AG04449 (cell line): ENCODE results near the gene LACC1.
A peak's percentile ranks its signal among the peaks of the same experiment; 100 is the strongest.

Source experiments
- CTCF ChIA-PET: fragments of 350-600 bp; formaldehyde crosslinking; extraction: SDS; loops from one replicate; lab custom pipeline; 2021; ENCODE audit warnings: antibody characterized with exemption; lab: Yijun Ruan, JAX
- POLR2A ChIA-PET: fragments of 400-600, 350-600 bp; formaldehyde crosslinking; extraction: SDS; loops from one replicate; lab custom pipeline; 2020; ENCODE audit warnings: antibody characterized with exemption, inconsistent platforms; lab: Yijun Ruan, JAX
- DNase-seq: peaks from one replicate; pipeline ENCODE4 v3.0.0-alpha.2; 2010; ENCODE audit warnings: low read depth, low spot score
- H3K4me3 ChIP-seq: 2 replicates; pipeline ENCODE4 v1.5.1; 2011; ENCODE audit warnings: low read depth, mild to moderate bottlenecking, control low read depth, low read length
- CTCF ChIP-seq: IDR thresholded peaks from one replicate; pipeline ENCODE4 v1.5.1; 2011; ENCODE audit warnings: mild to moderate bottlenecking, moderate library complexity, low read length, control low read depth, inconsistent platforms; ENCODE audit not compliant: insufficient read depth; ENCODE audit errors: missing control alignments

Gene LACC1

GRCh38 chr13:43879755-43880181 is at the start of gene LACC1:
TSS of gene LACC1 (plus strand) at chr13:43879904. CDS start at chr13:43880986, 1,082 bp downstream.
- no peak for DNase-seq
- H3K4me3 ChIP-seq: peak within 1 kb of the TSS; percentile 69
- CTCF ChIA-PET: interaction anchor here (1.2 to 1.7 kb wide), 2 partner anchors 77 to 795 kb away, joined by 3 to 8 read pairs; no protein-coding TSS in a partner anchor
- no peak for TF ChIP-seq CTCF
- POLR2A ChIA-PET: interaction anchor here (1.3 kb wide), 1 partner anchor 516 kb away, joined by 3 read pairs; no protein-coding TSS in a partner anchor

GRCh38 chr13:43830497-43830881 is 49.2 kb upstream of the LACC1 start:
- TF ChIP-seq CTCF: no peak
- no peak overlapping the region for H3K4me3 ChIP-seq
- CTCF ChIA-PET: interaction anchor here (1.1 kb wide), 1 partner anchor 45 kb away, joined by 3 read pairs; no protein-coding TSS in a partner anchor
- peak; percentile 78 for DNase-seq
- POLR2A ChIA-PET: interaction anchor here (0.7 kb wide), 1 partner anchor 9 kb away, joined by 3 read pairs; no protein-coding TSS in a partner anchor

- DNase-seq: no peak
- CTCF ChIA-PET: interaction anchor here (1.1 kb wide), 1 partner anchor 45 kb away, joined by 3 read pairs; no protein-coding TSS in a partner anchor
- POLR2A ChIA-PET: interaction anchor here (0.7 kb wide), 1 partner anchor 8 kb away, joined by 3 read pairs; no protein-coding TSS in a partner anchor
- H3K4me3 ChIP-seq: no peak overlapping the region
- TF ChIP-seq CTCF: no peak
These were observed 48.6 kb upstream of the LACC1 start for GRCh38 chr13:43831088-43831487.

GRCh38 chr13:43835701-43836100 is 44.0 kb upstream of the LACC1 start:
- no peak for TF ChIP-seq CTCF
- no peak for DNase-seq
- ChIA-PET CTCF (no interaction called here), POLR2A (no interaction called here)
- H3K4me3 ChIP-seq: no peak overlapping the region

- TF ChIP-seq CTCF: no peak
- no peak overlapping the region for H3K4me3 ChIP-seq
- DNase-seq: peak; percentile 37
- ChIA-PET POLR2A (interaction anchor here (1.0 kb wide), 1 partner anchor 8 kb away, joined by 3 read pairs; no protein-coding TSS in a partner anchor), CTCF (interaction anchor here (1.6 kb wide), 1 partner anchor 33 kb away, joined by 3 read pairs; no protein-coding TSS in a partner anchor)
These were observed 40.8 kb upstream of the LACC1 start for GRCh38 chr13:43838909-43839308.

GRCh38 chr13:43846496-43847158 is 33.1 kb upstream of the LACC1 start:
- no peak for TF ChIP-seq CTCF
- CTCF ChIA-PET: no interaction called here
- POLR2A ChIA-PET: no interaction called here
- H3K4me3 ChIP-seq: no peak overlapping the region
- DNase-seq: peak; percentile 44
